Activated CD8-positive, alpha-beta memory T cell treated with anti-CD3 and anti-CD28 coated beads for 1 hour (primary cell): ENCODE results near the gene CACNA1E.

Experiments used
- DNase-seq, 2 donors: peaks; one replicate each; pipeline ENCODE4 v3.0.0-alpha.2; 2020; ENCODE audit warnings: low read depth in 1 of 2; ENCODE audit errors: extremely low read depth in 1 of 2

Gene CACNA1E

GRCh38 chr1:181626279-181626938 is 143.1 kb downstream of the CACNA1E start:
- no peak for DNase-seq

DNA sequence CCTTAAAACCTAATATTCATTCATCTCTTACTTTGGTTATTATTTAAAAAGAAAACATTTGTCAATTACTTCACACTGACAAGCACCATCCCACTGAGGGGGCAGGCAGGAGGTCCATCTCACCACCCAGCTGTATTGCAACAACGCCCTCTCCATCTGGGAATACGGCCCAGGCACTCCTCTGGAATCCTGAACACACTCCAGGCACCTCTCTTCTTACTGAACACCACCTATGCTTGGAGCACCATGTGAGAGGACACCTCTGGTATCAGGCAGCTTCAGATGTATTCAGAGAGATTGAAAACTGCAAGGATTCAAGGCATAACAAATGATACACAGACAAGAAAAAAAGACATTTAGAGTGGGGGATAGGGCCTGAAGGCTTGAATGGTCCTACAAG is 147.1 kb downstream of the CACNA1E start:
- no peak for DNase-seq

DNA sequence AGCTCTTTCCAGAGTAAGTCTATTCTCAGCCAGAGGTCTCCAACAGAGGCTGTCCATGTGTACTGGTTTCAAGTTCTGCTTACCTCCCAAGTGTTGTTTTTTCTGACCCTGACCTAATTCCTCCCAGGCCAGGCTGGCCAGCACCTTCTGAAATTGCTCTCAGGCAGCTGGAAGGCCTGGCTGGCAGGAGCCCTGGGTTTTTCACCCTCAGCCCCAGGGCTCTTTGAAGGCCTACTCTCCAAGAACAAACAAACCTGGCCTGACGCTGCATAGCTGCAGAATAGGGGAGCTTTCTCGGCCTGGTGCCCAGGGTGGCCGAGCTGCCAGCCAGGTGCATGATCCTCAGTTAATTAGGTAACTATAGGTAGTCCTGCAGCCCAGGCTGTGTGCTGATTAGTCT is 147.5 kb downstream of the CACNA1E start:
- no peak for DNase-seq

DNA sequence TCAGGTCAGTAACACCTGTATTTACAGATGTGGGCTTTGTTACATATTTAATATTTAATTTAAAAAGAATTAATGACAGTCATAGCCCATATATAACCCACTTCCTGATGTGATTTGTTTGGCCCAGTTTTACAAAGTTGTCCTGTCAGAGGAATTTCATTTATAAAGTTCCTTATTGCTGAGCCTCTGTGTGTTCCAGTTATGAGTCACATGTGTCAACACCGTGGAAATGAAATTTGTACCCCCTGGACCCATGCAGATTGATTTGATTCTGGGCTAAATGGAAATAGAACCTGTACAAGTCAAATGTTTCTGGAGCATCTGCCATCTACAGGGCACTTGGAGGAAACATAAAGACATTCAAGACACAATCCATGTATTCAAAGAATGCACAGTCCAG is 149.2 kb downstream of the CACNA1E start:
- DNase-seq: no peak

DNA sequence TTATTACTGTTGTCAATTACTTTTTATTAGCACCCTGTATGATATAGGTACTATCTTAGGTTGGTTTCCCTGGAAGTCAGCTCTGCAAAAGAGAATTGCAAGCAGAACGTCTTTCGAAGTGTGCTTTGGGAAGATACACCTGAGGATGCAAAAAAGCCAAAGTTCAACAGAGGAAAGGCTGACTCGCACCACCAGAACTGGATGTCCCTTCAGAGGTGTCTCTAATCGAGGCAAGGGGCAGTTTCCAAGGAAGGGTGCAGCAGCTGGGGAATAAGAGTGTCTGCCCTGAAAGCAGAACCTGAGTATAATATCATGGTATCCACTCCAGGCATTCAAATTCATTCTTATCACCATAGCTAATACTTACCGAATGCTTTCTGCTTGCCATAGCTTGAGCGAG is 149.6 kb downstream of the CACNA1E start:
- DNase-seq: no peak

DNA sequence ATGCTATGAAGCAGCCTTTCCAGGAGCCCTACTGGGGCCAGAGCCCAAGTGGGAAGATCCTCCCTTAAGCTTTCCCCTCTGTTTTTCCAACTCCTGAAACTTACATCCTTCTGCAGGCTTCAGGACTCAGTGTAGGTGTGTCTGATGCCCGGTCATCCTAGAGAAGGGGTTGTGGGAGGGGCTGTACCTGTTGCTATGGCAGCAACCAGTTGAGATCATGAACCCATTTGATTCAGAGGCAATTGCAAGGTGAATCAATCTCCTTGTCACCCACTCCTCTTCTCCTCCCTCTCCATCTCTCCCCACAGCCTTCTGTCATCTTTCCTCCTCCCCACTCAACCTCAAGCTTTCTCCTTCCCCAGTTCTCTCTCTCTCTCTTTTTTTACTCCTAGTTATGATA is 151.8 kb downstream of the CACNA1E start:
- no peak for DNase-seq

DNA sequence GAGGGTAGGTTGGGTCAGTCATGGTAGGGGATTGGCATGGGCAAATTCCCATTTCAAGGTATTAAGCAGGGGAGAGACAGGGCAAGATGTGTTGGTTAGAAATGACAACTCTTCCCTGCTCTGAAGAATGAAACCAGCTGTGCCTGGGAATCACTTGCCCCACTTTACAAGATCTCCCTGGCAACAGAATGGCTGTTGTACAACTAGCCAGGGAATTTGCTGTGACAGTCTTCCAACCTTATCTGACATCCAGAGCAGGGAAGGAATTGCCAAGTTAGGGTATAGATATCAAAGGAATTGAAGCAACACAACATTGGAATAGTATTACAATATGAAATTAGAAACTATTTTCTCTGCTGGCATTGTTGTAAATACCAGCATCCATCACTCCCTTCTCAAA is 154.7 kb downstream of the CACNA1E start:
- no peak for DNase-seq

DNA sequence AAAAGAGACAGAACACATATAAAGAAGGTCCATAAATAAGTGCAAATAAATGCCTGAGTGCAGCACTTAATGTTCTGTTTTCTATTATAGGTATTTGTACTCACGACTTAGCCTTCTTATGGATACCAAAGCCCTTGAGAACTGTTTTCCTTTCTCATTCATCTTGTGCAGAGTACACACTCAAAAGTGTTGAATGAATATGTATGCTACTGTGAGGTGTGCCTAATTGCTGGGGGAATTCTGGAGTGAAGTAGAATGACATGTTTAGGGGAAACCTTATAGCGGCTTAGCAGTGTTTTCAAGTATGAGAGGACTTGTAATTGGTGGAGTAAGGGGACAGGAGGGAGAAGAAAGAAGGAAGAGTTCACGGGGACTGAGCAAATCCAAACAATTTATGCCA is 157.6 kb downstream of the CACNA1E start:
- no peak for DNase-seq

- DNase-seq: no peak
Observed at GRCh38 chr1:181643631-181644030, 160.3 kb downstream of the CACNA1E start.

- DNase-seq: no peak
Observed at GRCh38 chr1:181645171-181645570, 161.9 kb downstream of the CACNA1E start.

- no peak for DNase-seq
Observed at GRCh38 chr1:181646710-181647109, 163.4 kb downstream of the CACNA1E start.

DNA sequence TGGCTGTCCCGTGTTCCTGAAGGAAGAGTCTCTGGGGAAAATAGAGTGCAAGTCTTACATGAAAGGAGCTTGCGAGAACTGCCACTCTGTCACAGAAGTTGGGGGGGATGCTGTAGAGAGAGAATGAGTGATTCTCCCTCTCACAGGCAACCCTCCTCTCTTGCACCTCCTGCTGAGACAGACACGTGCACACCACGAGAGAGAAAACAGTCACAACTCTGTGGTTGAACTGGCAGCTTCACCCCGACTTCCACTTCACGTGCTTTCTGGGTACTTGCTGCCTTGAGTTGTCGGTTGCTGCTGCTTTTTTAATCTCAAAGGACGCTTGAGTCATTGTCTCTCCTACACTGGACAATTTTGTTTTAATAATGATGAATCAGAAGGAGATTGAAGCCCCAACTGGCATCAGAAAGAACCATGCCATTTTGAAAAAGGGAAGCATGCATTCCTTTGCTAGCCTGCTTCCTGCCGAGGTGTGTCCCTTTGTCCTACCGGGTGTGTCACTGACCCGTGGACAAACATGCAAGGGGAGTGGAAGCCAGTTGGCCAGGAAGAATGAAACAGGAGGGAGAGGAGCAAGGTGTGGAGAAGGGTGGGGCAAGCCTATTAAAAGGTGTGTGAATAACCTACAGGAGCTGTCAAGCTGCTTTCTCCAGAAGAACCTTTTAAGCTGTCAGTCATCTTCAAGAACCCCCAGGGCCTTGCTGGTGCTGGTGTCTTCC is 164.2 kb downstream of the CACNA1E start:
- no peak for DNase-seq

- DNase-seq: no peak
Observed at GRCh38 chr1:181651276-181651675, 168.0 kb downstream of the CACNA1E start.

DNA sequence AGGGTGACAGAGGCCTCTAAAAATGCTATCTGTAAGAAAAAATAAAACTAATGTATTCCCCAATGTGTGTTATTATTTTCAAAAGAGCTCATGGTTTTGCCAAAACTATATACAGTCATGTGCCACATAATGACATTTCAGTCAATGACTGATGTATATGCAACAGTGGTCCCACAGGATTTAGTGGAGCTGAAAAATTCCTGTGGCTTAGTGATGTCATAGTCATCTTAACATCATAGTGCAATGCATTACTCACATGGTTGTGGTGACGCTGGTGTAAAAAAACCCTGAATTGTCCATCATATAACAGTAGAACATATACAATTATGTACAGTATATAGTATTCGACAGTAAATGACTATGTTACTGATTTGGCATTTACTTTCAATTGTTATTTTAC is 172.4 kb downstream of the CACNA1E start:
- no peak for DNase-seq

- DNase-seq: no peak
Observed at GRCh38 chr1:181656491-181656890, 173.2 kb downstream of the CACNA1E start.

GRCh38 chr1:181658581-181658980 is 175.3 kb downstream of the CACNA1E start:
- no peak for DNase-seq

DNA sequence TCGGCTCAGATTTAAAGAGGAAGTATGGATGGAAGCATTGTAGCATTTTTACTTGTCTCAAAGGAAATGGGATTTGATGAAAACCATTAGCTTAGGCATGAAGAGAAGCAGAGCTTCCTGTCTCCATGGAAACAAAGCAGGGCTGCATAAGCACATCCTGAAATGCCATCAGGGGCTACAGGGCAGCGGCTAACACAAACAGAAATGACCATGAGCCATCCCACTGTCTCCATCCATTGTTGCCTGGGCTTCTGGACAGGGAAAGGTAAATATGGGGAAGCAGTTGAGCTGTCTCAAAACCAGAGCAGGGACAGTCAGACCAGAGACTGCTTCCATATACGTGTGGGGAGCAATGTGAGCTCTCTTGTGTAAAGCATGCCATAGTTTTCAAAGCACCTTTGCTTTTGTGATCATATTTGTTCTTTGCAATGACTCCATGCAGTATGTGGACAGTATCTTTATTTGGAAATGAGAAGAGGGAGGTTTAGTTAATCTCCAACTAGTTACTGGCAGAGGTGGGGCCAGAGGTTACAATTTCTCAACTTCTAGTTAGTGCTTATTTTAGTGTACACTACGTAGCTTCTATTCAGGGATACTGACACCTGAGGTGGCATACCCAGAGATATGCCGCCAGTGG is 176.1 kb downstream of the CACNA1E start:
- DNase-seq: no peak

- DNase-seq: no peak
Observed at GRCh38 chr1:181660621-181661020, 177.3 kb downstream of the CACNA1E start.

DNA sequence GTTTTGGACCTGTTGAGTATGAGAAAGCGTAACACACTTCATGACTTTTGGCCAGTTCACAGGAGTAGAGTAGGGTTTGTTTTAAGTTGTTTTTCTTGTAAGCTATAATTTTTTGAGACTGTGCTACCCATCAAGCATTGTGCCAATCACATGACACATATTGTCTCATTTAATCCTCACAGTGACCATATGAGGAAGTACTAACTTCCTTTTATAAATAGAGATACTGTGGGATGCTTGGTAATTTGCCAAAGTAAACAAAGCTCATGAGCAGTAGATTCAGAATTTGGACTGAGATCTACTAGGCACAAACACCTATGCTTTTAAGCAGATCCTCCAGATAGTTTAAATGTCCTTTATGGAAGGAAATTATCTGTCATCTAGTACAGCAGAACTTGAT is 178.3 kb downstream of the CACNA1E start:
- no peak for DNase-seq

DNA sequence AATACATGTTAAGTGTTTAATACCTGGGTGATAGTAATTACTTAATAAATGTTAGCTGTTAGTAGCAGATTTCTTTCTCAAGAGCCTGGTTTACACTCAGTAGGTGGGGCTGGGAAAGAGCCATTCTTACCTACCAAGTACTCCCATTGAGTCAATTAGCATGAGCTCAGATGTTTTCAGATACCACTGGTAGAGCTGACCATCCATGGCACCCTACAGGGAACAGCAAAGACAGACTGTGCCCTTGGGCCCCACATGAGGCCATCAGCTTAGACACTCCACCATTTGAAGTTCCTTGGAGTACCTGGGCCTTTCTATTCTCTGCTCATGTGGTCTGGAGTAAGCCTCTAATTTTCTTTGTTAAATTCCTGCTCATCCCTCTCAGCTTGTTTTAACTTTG is 179.3 kb downstream of the CACNA1E start:
- no peak for DNase-seq

GRCh38 chr1:181664543-181664942 is 181.2 kb downstream of the CACNA1E start:
- no peak for DNase-seq

DNA sequence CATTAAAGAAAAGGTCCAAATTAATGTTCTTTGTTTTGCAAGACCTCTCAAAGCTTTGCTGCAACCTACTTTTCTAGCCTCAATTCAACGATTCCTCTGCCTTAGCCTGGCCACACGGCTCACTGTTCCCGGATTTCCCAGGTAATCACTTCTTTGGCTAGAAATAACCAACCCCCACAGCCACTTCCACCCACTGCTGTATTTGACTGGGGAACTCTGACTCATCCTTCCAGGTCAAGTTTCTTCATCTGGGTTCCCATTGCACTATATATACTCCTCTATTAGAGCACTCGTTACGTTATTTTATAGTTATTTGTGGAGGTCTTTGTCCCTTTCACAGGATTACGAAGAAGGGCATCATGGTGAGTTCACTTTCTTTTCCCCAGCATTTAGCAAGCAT is 185.9 kb downstream of the CACNA1E start:
- DNase-seq: no peak
